DND-41 (cell line): ENCODE results near the gene C5AR2.

Experiments
- CTCF ChIP-seq: IDR thresholded peaks from 2 replicates; pipeline ENCODE4 v1.5.1; 2012; ENCODE audit warnings: borderline replicate concordance, low read length, moderate library complexity, mild to moderate bottlenecking; ENCODE audit not compliant: poor library complexity, severe bottlenecking; ENCODE audit errors: extremely low read depth
- EZH2 ChIP-seq: IDR thresholded peaks from 3 replicates; pipeline ENCODE4 v1.6.1; 2012; ENCODE audit warnings: borderline replicate concordance, low read depth, mild to moderate bottlenecking, moderate library complexity, low read length, inconsistent platforms; ENCODE audit not compliant: severe bottlenecking

GRCh38 chr19:47306303-47306702 is 25.7 kb upstream of the C5AR2 start:
- no peak for TF ChIP-seq EZH2
- TF ChIP-seq CTCF = no peak
